Esophagus muscularis mucosa (tissue), 4 donors: ENCODE data around the gene C1QTNF1.
A peak's percentile ranks its signal among the peaks of the same experiment; 100 is the strongest.

Source experiments
- CTCF ChIP-seq, 3 experiments: fragments of 200-600 bp in 2 of 3; fragments of 450-650 bp in 1 of 3; sonication (generic) in 2 of 3; IDR thresholded peaks; one replicate each; pipeline ENCODE4 v1.5.1; 2017 to 2019; ENCODE audit warnings: antibody characterized with exemption in 3 of 3, mild to moderate bottlenecking in 2 of 3, moderate library complexity in 1 of 3
- EP300 ChIP-seq: sonication (generic); formaldehyde crosslinking; IDR thresholded peaks from one replicate; pipeline ENCODE4 v1.6.1; 2017; ENCODE audit warnings: antibody characterized with exemption
- POLR2A ChIP-seq: fragments of 450-650 bp; IDR thresholded peaks from one replicate; pipeline ENCODE4 v1.6.1; 2017; ENCODE audit warnings: antibody characterized with exemption, moderate library complexity, mild to moderate bottlenecking, low read depth
- POLR2AphosphoS5 ChIP-seq, 2 donors: sonication (generic); formaldehyde crosslinking; IDR thresholded peaks; one replicate each; pipeline ENCODE4 v1.6.1; 2017; ENCODE audit warnings: antibody characterized with exemption in 2 of 2

- TF ChIP-seq POLR2A (no peak), CTCF (IDR thresholded peaks at IDR 0.05) (peak; percentile 76 to 80 (median 78)), POLR2AphosphoS5 (IDR thresholded peaks at IDR 0.05) (peak; percentile 34 to 51), EP300 (peak; percentile 85)
Measured at GRCh38 chr17:79019632-79020584, 4.1 kb upstream of the C1QTNF1 start.
